Cardiac fibroblast (primary cell): ENCODE results near the gene KATNB1.

Experiments
- DNase-seq, 2 donors: peaks; one replicate each; pipeline versions ENCODE4 v3.0.0 to v3.0.0-alpha.2; 2010; ENCODE audit warnings: low read depth in 2 of 2
- H3K4me3 ChIP-seq, 2 donors: replicated peaks in 1 of 2; 1 replicate in 1 of 2; 2 replicates in 1 of 2; pipeline ENCODE4 v1.5.1; 2011; ENCODE audit warnings: low read depth in 2 of 2, low read length in 2 of 2, mild to moderate bottlenecking in 2 of 2, moderate library complexity in 1 of 2
- CTCF ChIP-seq: IDR thresholded peaks from one replicate; pipeline ENCODE4 v1.5.1; 2011; ENCODE audit warnings: low read depth, mild to moderate bottlenecking, low read length, inconsistent platforms

The KATNB1 gene

GRCh38 chr16:57759541-57760356 is 24.2 kb downstream of the KATNB1 start:
- no peak for TF ChIP-seq CTCF
- H3K4me3 ChIP-seq, result no peak overlapping the region
- no peak for DNase-seq

GRCh38 chr16:57760357-57761160 is 25.0 kb downstream of the KATNB1 start:
- no peak for DNase-seq
- TF ChIP-seq CTCF, result no peak
- no peak overlapping the region for H3K4me3 ChIP-seq

- H3K4me3 ChIP-seq, result no peak overlapping the region
- no peak for TF ChIP-seq CTCF
- DNase-seq, result no peak
Observed at GRCh38 chr16:57761301-57761700, 25.7 kb downstream of the KATNB1 start.

GRCh38 chr16:57761957-57762356 is 26.4 kb downstream of the KATNB1 start:
- DNase-seq, result no peak
- TF ChIP-seq CTCF, result no peak
- no peak overlapping the region for H3K4me3 ChIP-seq

- H3K4me3 ChIP-seq, result no peak overlapping the region
- TF ChIP-seq CTCF, result no peak
- no peak for DNase-seq
Observed at GRCh38 chr16:57762365-57763040, 26.9 kb downstream of the KATNB1 start.

GRCh38 chr16:57763285-57764005 is 27.9 kb downstream of the KATNB1 start:
- DNase-seq, result no peak
- no peak overlapping the region for H3K4me3 ChIP-seq
- TF ChIP-seq CTCF, result no peak
